Measurements from ENCODE around the gene BLCAP.
"Not testable (repeated sequence)": the region's sequence is repeated elsewhere in the genome, so short reads cannot be mapped to it uniquely, and the experiment has no call there.

Gene BLCAP

DNA sequence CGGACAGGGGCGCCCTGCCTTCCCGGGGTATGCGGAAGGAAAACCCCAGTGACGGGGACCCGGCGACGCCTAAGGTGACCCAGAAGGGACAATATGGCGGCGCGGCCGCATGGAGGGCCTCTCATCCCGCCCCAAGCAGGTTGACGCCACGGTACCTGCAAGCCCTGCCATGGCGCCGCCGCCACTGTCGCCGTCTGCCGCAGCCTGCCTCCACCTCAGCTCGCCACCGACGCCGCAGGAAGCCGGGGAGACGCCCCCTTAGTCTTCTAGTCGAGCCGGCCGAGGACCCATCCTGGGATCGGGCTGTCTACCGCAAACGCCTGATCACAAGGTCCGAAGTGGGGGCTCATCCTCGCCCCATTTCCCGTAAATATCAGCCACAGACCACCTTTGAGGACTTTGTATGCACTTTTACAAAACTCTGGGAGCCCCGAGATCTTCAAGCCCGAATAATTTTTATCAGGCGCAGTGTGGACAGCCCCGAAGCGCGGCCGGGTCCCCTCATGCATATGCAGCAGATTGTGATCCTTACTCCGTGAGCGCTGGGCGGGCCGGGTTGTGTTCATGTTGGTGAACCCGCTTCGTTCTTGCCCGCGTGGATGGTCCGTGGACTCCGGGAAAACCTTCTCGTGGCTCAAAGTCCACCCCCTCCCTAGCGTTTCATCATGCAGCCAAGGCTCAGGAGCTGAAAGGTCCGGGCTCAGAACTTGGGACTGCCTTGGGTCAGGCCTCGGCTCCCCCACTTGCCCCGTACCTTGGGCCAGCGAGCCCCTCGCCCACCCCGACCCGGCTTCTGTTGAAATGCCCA lies at the start of gene BLCAP:
Gene BLCAP, minus strand, starts transcription at position 239 of the 808 bp plus-strand sequence. CDS start 8,702 bp downstream, outside the sequence.
- peak; percentile 93 to 94 for DNase-seq

DNA sequence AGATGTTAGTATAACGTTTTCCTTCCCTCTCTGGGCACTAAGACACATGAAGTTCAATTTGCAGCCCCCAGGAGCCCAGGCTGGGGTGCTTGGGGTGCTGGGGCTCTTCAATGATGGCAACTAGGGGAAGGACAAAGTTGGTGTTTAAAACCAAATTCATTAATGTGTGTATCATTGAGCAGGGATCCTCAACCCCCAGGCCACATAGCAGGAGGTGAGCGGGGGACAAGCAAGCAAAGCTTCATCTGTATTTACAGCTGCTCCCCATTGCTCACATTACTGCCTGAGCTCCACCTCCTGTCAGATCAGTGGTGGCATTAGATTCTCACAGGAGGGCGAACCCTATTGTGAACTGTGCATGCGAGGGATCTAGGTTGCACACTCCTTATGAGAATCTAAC lies 49.8 kb upstream of the BLCAP start:
- not testable (repeated sequence) for DNase-seq

- DNase-seq: no peak
These were observed 49.2 kb upstream of the BLCAP start for GRCh38 chr20:37576911-37577310.

GRCh38 chr20:37575884-37576283 lies 48.2 kb upstream of the BLCAP start:
- DNase-seq: no peak

DNA sequence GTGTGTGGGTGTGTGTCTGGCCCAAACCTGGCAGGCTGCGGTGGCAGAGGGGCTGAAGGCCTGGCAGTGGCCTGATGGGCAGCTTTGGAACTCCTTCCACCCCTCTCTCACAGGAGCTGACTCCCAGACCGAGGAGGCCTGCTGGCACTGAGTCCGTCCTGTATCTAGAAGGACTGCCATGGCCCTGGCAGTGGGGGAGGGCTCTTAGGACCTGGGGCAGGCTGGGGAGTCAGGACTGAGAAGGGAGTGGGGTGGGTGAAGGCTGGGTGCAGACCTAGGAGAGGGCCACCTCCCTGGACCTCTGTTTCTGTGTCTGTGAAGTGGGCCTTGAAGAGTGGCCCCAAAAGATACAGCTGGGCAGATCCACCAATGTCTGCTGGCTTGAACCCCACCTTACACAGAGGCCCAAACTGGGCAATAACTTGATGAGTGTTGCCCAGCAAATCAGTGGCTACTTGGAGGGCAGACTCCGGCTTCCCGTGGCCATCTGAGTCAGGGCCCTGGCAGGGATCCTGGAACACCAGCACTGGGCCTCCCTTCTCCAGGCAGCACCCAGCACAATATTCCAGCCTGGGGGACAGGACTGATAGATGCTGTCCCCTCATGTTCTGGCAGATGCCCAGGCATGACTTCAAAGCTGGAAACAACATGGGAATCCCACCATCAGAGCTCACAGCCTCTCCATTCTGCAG lies 46.7 kb upstream of the BLCAP start:
- no peak for DNase-seq

DNA sequence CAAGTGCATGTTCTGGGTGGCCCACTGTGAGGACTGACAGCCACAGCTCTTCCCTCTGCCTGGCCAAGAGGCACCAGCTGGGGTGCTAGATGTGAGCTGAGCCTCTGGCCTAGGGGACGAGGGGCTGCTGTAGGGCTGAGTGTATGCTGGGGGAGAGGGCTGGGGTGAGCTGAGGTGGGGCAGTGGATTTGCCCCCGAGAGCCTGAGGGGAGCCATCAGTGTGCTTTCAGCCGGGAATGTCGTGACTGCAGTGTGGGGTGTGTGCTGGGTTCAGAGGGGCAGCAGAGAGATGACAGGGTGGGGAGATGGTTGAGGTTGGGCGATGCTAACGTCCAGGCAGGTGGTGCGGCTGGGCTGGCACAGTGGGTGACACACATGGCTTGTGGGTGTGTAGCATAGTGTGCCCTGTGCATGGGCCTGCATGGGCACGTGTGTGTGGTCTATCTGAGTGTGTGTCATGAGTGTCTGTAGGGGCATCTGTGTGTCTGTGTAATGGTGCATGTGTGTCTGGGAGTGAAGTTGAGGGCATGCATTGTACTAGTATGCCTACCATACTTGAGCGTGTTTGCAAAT lies 46.0 kb upstream of the BLCAP start:
- no peak for DNase-seq

GRCh38 chr20:37571033-37571432 lies 43.4 kb upstream of the BLCAP start:
- DNase-seq: no peak

DNA sequence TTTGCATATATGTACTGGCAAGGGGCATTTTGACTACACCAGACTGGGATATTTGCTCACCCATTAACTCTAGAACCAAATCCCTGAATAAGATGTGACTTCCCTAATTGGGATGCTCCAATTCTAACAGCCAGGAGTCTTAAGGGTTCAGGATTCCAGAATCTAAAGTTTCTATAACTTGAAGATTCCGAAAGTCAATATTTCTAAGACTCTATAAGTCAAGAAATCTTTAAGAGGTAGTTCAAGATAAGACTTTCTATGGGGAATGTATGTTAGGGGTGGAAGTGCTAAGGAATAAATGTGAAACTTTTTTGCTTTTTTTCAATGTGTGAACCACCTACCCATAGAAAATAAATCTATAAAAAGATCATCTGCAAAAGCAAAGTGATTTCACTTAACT lies 42.7 kb upstream of the BLCAP start:
- DNase-seq: no peak

DNA sequence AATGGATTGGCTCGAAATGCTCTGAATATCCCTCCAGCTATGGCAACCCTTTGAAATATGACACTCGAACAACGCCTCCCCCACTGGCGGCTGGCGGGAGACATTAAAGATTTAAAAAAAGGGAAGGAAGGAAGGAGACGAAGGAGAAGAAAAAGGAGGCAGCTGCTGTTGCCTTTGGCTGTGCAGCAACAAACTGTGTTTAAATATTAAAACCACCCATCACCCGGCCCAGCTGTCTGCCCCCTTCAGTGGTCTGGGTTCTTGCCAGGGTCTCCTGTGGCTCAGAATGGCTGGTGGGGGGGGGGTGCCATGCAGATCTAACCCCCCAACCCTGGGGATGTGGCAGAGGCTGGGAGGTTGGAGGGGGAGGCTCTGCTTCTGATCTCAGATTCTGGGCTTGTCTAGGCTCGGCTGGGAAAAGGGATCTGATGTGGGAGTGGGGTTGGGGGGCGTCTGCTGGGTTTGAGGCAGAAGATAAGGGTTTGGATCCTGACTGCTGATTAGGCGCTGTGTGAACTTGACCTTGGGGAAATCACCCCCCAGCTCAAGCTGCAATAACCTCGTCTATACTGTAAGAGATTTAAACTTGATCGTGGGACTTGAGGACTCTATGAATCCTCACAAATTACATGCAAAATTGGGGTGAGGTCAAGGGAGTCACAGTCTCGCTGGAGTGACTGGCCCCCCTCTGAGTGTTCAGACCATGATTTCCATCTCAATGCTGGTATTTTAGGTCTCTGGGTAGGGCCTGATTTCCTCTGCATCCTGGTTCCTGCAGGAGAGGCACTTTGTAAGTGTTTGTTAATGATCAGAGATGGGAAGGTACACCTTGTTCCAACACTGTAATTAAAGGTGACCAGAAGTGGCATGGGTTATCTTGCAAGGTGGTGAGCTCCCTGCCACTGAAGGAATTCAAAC lies 40.3 kb upstream of the BLCAP start:
- no peak for DNase-seq

- DNase-seq: no peak
These were observed 39.6 kb upstream of the BLCAP start for GRCh38 chr20:37567331-37567665.

- DNase-seq: no peak
These were observed 39.1 kb upstream of the BLCAP start for GRCh38 chr20:37566590-37567330.

DNA sequence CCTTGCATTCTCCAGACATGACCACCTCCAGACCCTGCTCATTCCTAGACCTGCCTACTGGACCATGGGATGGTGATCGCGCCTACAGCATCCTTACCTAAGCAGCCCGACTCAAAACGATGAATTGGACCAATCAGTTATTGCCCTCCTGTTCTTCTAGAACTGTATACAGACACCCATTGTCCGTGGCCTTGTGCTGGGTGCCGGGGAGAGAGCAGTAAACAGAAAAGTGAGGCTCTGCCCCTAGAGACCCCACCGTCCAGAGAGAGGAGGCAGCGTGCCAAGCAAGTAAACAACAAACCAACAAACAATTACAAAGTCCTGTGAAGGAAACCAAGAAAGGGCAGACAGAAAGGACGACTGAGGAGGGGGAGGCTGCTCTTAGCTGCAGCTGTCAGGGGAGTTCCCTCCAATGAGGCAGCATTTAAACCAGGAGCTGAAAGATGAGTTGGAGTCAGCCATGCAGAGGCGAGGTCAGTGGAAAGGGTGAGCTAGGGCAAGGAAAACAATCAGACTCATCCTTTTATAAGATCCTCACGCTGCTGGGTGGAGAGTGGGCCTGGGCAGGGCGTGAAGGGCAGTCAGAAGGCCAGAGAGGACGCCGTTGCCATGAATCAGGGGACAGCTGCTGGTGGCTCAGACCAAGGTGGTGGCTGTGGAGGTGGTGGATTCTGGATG lies 37.6 kb upstream of the BLCAP start:
- no peak for DNase-seq

DNA sequence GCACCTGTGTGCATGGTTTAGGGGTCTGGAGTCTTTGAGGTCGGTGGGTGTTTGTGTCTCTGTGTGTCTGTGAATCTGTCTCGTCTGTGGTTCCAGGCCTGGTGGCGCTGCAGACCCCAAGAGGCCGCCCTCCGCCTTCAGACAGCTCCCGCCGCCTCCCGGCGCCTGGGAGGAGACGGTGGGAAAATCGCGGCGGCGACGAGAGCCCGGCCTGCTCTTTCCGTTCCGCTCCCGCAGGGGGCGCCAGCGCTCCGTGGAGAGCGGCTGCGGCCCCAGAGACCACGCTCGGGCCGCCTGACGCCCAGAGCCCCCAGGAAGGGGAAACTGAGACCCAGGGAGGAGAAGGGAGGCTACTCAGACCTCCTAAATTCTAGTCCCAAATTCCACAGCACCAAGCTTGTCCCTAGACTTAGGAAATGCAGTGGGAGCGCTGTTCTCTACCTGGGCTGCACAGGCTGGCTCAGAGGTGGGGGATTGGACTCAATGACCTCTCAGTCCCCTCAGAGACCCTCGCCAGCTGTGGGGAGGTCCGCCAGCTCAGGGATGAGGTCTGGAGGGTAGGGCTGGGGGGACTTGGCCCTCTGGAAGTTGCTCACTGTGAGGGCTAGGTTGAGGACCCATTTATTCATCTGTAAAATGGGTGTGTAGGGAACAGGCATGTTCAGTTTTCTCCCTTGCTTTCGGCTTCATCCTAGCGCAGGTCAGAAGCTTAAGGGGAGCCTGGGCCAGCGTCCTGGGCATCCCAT lies 36.9 kb upstream of the BLCAP start:
- peak in 1 of 2 donors; percentile 24 for DNase-seq

DNA sequence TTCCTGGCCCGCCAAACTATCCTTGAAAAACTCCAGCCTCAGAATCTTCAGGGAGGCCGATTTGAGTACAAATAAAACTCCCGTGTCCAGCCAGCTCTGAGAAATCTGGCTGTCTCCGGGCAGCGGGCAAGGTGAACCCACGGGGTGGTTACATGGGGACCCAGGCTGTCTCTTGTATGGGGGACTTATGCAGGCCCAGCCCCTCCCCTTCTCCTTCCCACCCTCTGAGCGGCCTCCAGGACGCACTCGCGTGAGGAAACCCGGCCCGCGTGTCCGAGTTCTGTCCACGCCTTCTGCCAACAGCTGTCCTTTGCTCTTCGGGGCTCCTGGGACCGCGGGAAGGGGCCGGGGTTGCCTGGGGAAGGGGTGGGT lies 36.3 kb upstream of the BLCAP start:
- no peak for DNase-seq

- no peak for DNase-seq
These were observed 35.2 kb upstream of the BLCAP start for GRCh38 chr20:37562695-37563480.

GRCh38 chr20:37560629-37561028 lies 33.0 kb upstream of the BLCAP start:
- DNase-seq: no peak

- no peak for DNase-seq
These were observed 31.8 kb upstream of the BLCAP start for GRCh38 chr20:37559312-37560027.

DNA sequence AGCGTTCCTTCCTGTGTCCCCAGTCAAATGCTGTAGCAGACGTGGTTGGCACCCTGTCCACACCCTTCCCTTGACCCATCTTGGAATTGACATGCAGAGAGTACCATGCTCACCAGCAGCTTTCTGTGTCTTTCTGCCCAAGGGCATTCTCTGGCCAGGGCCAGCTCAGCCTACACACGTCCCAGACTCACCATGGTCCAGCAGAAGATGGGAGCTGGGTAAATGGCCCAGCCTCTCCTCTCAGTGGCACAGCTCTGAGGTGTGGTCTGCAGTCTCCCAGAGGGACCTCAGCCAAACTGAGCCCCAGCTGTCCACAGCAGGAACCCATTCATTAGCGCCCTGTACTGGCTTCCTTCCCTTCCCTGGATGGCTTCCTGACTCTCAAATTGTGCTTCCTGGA lies 31.1 kb upstream of the BLCAP start:
- DNase-seq: no peak

GRCh38 chr20:37558306-37558705 lies 30.6 kb upstream of the BLCAP start:
- no peak for DNase-seq
